T-helper 17 cell (primary cell): ENCODE results near the gene RPS21. TPM values are rescaled to one million over a fixed set of nuclear protein-coding genes. Genes with fewer than 3 reads are reported as not detected.

Source experiments
- ATAC-seq: fragments of 150-1000 bp; cut with Tn5 transposase; 2 replicates; pipeline ENCODE4 v1.10.0; 2021; ENCODE audit warnings: mild to moderate bottlenecking, moderate library complexity
- DNase-seq, 3 donors: peaks; one replicate each; pipeline versions ENCODE4 v3.0.0 to v3.0.0-alpha.2; 2020 to 2021
- H3K9me3 ChIP-seq: one replicate; pipeline ENCODE4 v1.7.0; 2013; ENCODE audit warnings: low read length, mild to moderate bottlenecking; ENCODE audit not compliant: control insufficient read depth, poor library complexity, severe bottlenecking
- H3K27ac Mint-ChIP-seq: one replicate; pipeline ENCODE4 v1.8.0; 2022; ENCODE audit warnings: mild to moderate bottlenecking, moderate library complexity, mixed read lengths
- H3K27me3 Mint-ChIP-seq: one replicate; pipeline ENCODE4 v1.8.0; 2022; ENCODE audit warnings: mixed read lengths
- H3K36me3 Mint-ChIP-seq: one replicate; pipeline ENCODE4 v1.8.0; 2022; ENCODE audit warnings: low read depth, mixed read lengths
- H3K4me1 Mint-ChIP-seq: one replicate; pipeline ENCODE4 v1.8.0; 2022; ENCODE audit warnings: mild to moderate bottlenecking, mixed read lengths
- H3K4me3 Mint-ChIP-seq: one replicate; pipeline ENCODE4 v1.8.0; 2022; ENCODE audit warnings: mild to moderate bottlenecking, moderate library complexity, mixed read lengths
- total RNA-seq, 4 donors: library from RNA in 2 of 4; stranded (reverse) in 2 of 4; gene quantifications; one replicate each; pipeline ENCODE4 v1.2.3 and lab custom pipeline; 2022 to 2026

The RPS21 gene
- total RNA-seq, 2 donors from 2014 or later: 2,821 to 2,836 TPM

DNA sequence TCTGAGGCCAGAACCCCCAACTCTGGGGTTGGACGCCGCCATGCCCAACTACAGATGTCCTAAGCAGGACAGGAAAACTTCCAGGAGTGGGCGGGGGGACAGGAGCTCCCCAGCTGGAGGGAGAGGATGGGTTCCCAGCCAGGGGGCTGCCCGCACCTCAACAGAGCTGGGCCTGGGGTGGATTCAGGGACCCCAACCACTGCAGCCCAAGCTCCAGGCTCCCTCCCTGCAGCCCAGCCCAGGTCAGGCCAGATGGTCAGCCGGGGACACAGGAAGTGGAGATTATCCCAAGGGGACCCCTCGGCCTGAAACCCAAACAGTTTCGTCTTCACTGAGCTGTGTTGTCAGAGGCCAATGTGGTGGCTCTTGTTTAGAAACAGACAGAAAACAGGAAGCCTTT lies 29.2 kb upstream of the RPS21 start:
- DNase-seq (peak in 1 of 3 donors; percentile 3), ATAC-seq (no peak)
- Mint-ChIP-seq H3K4me3 (no peak overlapping the region), H3K27me3 (peaks cover 5% of the 10 kb centered on the region), H3K36me3 (no peaks in the 10 kb centered on the region), H3K4me1 (no peaks in the 10 kb centered on the region), H3K27ac (no peak overlapping the region)
- H3K9me3 ChIP-seq: no peaks in the 10 kb centered on the region

DNA sequence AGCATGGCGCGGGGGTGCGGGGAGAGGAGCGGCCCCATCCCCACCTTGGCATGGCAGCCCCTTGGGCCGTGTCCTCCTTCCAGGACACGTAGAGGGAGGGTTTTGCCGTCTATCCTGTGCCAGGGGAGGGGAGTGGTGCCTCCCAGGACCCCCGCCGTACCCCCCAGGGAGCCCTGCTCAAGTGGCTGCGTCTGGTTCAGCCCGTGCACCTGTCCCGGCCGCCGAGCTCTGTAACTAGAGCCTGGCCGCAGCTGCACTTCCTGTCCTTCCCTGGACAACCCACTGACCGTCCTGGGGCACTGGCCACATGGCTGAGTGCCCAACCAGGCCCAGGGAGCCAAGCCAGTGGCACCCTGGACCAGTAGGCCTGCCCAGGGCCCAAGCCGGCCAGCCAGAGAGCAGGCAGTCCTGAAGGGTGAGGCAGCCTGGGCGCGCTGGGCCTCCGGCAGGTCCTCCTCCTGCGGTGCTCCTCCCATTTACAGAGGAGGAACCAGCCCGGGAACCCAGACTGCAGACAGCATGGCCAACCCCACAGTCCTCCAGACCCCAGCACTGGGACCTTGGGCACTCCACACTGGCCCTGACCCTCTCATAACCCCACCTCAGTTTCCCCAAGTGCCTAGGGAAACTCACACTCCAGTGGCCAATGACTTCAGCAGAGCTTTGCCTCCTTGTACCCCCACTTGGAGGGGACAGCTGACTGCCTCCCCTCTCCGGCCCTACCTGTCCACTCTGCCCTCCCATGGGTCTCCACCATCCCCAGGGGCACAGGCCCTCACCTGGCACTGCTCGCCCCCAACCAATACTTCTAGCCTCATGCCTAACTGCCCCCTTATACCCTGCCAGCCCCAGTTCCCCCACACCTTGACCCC lies 28.5 kb upstream of the RPS21 start:
- H3K4me3 Mint-ChIP-seq: no peak overlapping the region
- no peaks in the 10 kb centered on the region for H3K36me3 Mint-ChIP-seq
- DNase-seq (peak in 1 of 3 donors; percentile 9), ATAC-seq (no peak)
- no peaks in the 10 kb centered on the region for H3K9me3 ChIP-seq
- H3K27me3 Mint-ChIP-seq: peaks cover 5% of the 10 kb centered on the region
- no peaks in the 10 kb centered on the region for H3K4me1 Mint-ChIP-seq
- no peak overlapping the region for H3K27ac Mint-ChIP-seq

DNA sequence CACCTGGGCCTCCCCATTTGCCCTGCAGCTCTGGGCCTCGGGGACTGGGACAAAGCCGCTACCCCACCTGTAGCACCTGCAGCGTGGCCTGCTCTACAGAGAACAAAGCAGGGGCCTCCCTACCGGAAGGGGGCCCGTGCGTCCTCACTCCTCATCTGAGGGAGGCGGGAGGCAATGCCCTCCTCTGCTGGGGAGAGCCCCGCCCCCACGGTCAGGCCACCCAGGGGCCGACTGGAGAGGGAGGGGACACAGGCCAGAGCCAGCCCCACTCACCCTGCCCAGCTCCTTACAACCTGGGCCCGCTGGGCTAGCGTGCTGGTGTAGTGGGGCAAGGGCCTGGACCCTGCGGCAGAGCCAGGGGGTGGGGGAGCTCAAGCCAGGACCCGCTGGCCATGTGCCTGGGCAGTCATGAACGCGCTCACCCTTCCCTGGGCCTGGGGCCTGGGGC lies 27.8 kb upstream of the RPS21 start:
- Mint-ChIP-seq H3K4me1 (no peaks in the 10 kb centered on the region), H3K4me3 (no peak overlapping the region), H3K36me3 (no peaks in the 10 kb centered on the region), H3K27ac (no peak overlapping the region), H3K27me3 (peaks cover 8% of the 10 kb centered on the region)
- ATAC-seq (no peak), DNase-seq (peak in 1 of 3 donors; percentile 4)
- H3K9me3 ChIP-seq: no peaks in the 10 kb centered on the region

DNA sequence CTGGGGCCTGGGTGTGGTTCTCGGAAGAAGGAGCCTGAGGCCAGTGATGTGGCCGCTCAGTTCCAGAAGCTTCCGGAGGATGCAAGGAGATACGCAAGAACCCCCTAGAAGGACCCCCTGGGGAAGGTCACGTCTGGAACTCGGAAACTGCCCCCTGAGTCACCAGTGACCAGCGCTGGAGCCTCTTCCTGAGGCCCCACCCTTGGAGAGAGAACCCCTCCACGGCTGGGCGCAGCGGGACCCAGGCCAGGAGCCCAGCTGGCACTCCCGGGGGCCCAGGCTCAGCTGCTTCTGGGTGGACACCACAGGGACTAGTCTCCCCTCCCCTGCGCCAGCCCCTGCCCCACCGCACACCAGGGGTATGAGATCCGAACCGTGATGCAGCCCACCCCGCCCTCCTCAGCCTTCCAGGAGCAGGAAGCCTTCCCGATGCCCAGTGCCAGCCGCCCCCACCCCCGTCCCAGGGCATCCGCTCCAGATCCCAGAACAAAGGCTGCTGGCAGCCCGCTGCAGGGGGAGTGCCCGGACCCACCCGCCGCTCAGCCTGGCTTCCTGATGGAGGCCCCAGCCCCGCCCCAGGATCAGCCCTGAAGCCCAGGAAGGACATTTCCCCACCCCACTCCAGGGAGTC lies 27.3 kb upstream of the RPS21 start:
- no peak for ATAC-seq
- Mint-ChIP-seq H3K36me3 (no peaks in the 10 kb centered on the region), H3K4me3 (no peak overlapping the region), H3K27me3 (peaks cover 14% of the 10 kb centered on the region), H3K27ac (no peak overlapping the region), H3K4me1 (no peaks in the 10 kb centered on the region)
- DNase-seq: peak in 1 of 3 donors; percentile 4
- H3K9me3 ChIP-seq: no peaks in the 10 kb centered on the region

DNA sequence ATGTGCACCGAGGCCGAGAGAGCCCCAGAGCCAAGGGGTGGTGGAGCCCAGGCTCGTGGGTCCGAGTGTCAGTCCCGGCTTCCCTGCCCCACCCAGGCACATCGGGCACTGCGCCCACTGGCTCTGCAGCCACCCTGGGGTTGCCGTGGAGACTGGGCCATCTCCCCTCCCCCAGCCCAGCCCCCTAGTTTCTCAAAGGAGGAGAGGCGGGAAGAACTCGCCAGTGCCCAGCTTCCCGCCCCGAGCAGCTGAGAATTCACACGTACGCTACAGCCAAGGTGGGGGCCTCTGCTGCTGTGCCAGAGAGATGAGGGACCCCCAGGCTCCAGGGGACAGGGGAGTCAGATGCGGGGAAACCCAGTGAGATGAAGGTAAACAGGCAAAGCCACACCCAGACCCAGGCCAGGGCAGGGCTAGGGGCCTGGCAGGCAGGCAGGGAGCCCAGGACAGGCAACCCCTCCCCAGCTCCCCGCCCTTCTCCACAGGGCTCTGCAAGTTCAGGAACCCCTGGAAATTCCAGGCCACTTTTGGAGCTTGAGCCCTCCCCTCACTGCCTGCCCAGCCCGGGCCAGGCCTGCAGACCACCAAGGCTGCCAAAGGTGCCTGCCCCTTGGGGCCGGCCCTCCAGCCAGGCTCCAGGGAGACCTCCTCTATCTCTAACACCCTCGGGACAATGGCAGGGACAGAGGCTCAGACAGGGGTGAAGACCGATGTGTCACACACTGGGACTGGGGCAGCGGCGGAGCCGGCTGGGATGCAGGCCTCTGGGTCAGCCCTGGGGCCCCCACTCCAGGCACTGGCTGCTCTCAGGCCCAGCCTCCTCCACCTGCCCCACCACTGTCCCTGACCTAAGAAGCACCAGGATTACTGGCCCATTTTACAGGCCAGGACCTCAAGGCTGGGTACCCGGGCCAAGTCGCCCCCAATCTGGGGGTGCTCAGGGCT lies 25.8 kb upstream of the RPS21 start:
- no peaks in the 10 kb centered on the region for H3K9me3 ChIP-seq
- Mint-ChIP-seq H3K27ac (no peak overlapping the region), H3K27me3 (peaks cover 21% of the 10 kb centered on the region), H3K4me1 (no peaks in the 10 kb centered on the region), H3K36me3 (no peaks in the 10 kb centered on the region), H3K4me3 (no peak overlapping the region)
- DNase-seq: peak in 1 of 3 donors; percentile 6
- ATAC-seq: no peak

DNA sequence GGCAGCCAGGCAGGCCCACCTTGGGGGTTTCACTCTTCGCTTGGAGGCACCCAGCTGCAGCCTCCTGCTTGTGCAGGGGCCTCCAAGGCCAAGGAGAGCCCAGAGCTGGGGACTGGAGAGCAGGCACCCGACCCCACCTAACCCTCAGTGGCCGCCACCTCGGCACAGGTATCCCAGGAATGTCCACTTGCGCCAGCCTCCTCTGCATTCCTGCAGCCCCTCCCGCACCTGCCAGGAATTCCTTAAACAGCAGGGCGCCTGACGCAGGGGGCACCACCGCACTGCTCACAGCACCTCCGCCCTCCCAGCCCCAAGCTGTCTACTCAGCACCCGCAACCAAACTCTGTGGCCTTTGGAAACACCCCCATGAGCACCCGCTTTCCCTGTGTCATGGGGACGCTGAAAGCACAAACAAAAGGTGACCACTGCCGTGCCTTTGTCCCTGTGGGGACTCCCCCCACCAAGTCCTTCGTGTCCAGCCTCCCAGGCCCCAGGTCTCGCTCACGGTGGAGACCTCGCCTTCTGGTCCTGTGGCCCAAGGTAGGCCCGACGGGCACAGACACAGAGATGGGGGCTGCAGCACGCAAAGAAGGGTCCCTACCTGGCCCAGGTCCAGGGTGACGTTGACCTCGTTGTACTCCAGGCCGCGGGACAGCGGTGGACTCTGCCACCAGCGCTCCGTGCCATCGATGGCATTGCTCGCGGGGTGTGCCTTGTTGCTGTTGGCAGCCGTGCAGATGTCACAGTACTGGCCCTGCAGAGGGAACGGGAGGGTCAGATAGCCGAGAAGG lies 24.9 kb upstream of the RPS21 start:
- no peak for ATAC-seq
- H3K4me1 Mint-ChIP-seq: no peaks in the 10 kb centered on the region

DNA sequence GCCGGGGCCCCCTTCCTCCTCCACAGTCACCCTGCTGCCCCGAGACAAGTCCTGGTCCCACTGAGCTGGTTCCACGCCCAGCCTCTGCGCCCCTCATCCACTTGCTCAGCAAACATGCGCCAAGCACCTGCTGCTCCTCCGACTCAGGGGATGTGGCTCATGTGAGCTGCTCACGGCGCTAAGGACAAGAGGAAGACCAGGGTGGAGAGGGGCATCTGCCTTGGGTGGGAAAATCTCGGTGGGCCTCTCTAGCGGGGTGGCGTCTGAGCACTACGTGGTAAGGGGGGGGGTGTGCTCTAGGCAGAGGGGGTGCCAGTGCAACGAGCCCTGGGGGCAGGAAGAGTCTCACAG lies 24.3 kb upstream of the RPS21 start:
- DNase-seq: no peak
- H3K4me3 Mint-ChIP-seq: no peak overlapping the region
- H3K27ac Mint-ChIP-seq: no peak overlapping the region
- peaks cover under 1% of the 10 kb centered on the region for H3K4me1 Mint-ChIP-seq
- H3K36me3 Mint-ChIP-seq: no peaks in the 10 kb centered on the region
- no peaks in the 10 kb centered on the region for H3K9me3 ChIP-seq
- ATAC-seq: no peak
- peaks cover 22% of the 10 kb centered on the region for H3K27me3 Mint-ChIP-seq

More for the DNA sequence above, 24.9 kb upstream of the RPS21 start:
- H3K27ac Mint-ChIP-seq: no peak overlapping the region
- H3K36me3 Mint-ChIP-seq: no peaks in the 10 kb centered on the region
- H3K27me3 Mint-ChIP-seq: peaks cover 21% of the 10 kb centered on the region
- no peak for DNase-seq
- no peaks in the 10 kb centered on the region for H3K9me3 ChIP-seq
- no peak overlapping the region for H3K4me3 Mint-ChIP-seq

DNA sequence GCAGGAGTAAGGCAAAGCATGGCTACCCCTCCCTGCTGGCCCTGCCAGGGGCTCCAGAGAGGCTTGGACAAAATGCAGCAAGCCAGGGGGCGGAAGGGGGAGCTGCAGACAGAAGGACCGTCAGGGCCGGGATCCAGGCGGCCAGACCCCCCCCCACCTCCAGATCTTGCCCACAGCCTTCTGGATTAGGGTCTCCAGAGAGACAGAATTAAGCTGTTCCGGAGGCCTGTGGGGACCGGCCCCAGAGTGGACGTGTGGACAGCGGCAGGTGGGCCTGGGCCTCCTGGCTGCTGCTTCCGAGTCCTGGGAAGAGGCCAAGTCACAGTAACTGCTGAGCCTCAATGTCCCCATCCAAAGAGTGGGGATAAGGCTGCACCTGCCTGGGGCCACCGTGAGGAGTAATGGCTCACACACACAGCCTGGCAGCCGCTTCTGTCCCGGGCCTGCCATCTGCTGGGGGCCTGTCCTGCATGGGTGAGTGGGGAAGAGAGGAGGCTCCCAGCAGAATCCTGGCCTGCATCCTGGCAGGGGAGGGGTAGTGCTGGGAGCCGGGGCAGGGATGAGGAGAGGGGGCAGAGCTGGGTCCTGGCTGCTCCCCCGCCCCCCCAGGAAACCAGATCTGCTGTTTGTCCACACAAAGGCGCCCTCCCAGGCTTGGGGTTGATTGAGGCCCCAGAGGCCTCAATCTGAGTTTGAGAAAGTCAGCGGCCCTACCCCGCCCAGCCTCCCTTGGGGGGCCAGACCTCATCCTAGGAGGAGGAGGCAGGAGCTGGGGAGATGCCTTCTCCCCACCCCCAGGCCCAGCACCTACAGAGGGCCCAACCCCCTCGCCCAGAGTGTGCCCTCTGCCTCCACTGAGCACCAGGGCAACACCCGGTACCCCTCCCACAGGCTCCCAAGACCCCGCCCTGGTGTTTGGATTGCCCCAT lies 23.6 kb upstream of the RPS21 start:
- Mint-ChIP-seq H3K4me3 (no peak overlapping the region), H3K27ac (no peak overlapping the region), H3K4me1 (peaks cover 4% of the 10 kb centered on the region), H3K36me3 (no peaks in the 10 kb centered on the region), H3K27me3 (peaks cover 26% of the 10 kb centered on the region)
- H3K9me3 ChIP-seq: no peaks in the 10 kb centered on the region
- peak in 1 of 3 donors; percentile 6 for DNase-seq
- no peak for ATAC-seq

DNA sequence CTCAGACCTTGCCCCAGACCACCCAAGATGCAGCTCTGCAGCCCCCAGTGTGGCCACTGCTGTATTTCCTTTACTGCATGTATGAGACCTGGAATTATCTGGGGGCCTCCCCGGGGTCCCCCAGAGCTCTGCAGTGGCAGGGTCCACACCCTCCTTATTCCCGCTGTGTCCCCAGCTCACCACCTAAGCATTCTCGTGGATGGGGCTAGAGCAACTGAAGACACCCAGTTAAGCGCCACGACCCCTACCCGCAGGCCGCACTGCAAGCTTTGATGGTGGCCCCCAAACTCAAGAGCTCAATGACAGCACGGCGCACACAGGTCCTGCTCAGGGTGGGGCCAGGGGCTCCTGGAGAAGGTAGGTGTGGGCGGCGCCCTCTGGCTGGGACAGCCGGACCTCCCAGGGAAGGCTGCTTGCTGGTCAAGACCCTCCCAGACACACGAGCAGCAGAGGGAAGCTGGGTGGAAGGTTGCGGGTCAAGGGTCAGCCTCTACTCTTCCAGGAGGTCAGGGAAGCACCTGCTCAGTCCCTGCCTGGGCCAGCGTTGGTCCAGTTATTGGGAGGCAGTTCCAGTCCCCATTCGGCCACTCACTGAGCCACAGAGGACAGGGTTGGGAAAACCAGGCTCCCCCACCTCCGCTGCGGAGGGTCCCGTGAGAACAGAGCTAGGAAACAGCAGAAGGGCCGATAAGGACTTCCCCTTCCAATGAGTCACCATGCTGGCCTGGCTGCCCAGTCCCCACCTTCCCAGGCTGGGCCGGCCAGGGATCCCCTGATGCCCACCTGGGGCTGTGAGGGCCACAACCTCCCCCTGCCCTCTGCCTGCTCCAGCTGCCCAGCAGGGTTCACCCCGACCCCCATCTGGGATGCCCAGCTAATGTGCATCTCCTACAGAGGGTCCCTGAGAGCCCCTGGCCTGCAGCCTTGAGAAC lies 22.7 kb upstream of the RPS21 start:
- Mint-ChIP-seq H3K4me3 (no peak overlapping the region), H3K27me3 (peaks cover 27% of the 10 kb centered on the region), H3K36me3 (no peaks in the 10 kb centered on the region), H3K27ac (no peak overlapping the region), H3K4me1 (peaks cover 6% of the 10 kb centered on the region)
- no peaks in the 10 kb centered on the region for H3K9me3 ChIP-seq
- no peak for ATAC-seq
- peak in 1 of 3 donors; percentile 4 for DNase-seq

DNA sequence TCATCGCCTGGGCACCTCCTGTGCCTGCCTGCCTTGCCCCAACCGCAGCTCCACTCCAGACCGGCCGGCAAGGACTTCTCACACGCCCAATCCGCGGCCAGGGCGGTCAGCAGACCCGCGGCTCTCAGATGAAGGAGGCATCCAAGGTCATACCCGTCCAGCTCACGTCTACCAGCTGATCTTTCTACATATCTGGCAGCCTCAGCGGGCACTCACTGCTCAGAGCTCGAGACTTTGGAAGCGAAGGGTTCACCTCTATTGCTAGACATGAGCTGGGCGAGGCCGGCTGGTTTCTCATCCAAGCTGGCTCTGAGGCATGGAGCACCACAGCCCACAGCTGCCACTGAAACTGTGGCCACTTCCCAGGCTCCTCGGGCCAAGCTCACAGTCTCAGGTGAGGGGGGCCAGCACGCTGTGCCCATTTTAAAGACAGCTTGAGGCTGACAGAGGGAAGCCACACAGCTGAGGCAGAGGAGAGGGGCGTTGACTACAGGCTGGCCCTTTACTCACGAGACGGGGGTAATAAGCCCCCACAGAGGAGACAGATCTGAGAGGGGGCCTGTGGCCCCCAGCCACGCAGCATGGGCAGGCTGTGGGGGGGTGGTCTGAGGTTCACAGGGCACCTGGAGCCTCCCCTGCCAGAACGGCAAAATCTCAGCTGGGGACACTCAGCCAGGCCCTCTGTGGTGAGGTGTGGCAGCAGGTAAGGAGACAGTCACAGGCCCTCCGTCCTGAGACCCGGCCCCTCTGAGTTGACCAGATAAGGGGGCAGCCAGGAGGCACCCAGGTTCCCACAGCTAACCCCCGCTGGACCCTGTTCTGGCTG lies 21.8 kb upstream of the RPS21 start:
- ATAC-seq (no peak), DNase-seq (peak in 1 of 3 donors; percentile 6)
- Mint-ChIP-seq H3K4me3 (peak overlapping the region; percentile 47), H3K27me3 (peaks cover 32% of the 10 kb centered on the region), H3K4me1 (peaks cover 6% of the 10 kb centered on the region), H3K27ac (no peak overlapping the region), H3K36me3 (no peaks in the 10 kb centered on the region)
- no peaks in the 10 kb centered on the region for H3K9me3 ChIP-seq
